RPMI8226 (cell line): Measurements from ENCODE around the gene BANF1.

Experiments used
- DNase-seq: peaks from one replicate; pipeline ENCODE4 v3.0.0-alpha.2; 2015

BANF1 gene

GRCh38 chr11:66001942-66002647 is at the start of gene BANF1, which contains the start of gene EIF1AD:
Gene BANF1 (plus strand): TSS chr11:66002503. CDS start chr11:66003251, 748 bp downstream.
Gene EIF1AD (minus strand): TSS chr11:66002157. CDS start chr11:66000389, 1,768 bp downstream.
- DNase-seq, result peak; percentile 99

GRCh38 chr11:65953471-65953870 is 48.8 kb upstream of the BANF1 start:
- no peak for DNase-seq

GRCh38 chr11:65954771-65955170 is 47.5 kb upstream of the BANF1 start:
- no peak for DNase-seq

- no peak for DNase-seq
These were observed 44.0 kb upstream of the BANF1 start for GRCh38 chr11:65958291-65958690.

- DNase-seq, result no peak
These were observed 43.4 kb upstream of the BANF1 start for GRCh38 chr11:65958774-65959420.

- DNase-seq, result no peak
These were observed 41.5 kb upstream of the BANF1 start for GRCh38 chr11:65960824-65961266.

GRCh38 chr11:65961267-65962140 is 40.8 kb upstream of the BANF1 start, which contains the start of gene SART1:
Gene SART1 (plus strand): TSS chr11:65961734. CDS start chr11:65961781, 47 bp downstream.
- DNase-seq, result peak; percentile 99

GRCh38 chr11:65962141-65962564 is 40.1 kb upstream of the BANF1 start:
- DNase-seq, result no peak

GRCh38 chr11:65964906-65965305 is 37.4 kb upstream of the BANF1 start:
- no peak for DNase-seq

- no peak for DNase-seq
These were observed 36.1 kb upstream of the BANF1 start for GRCh38 chr11:65965986-65966762.

- DNase-seq, result no peak
These were observed 34.9 kb upstream of the BANF1 start for GRCh38 chr11:65967329-65967934.

- DNase-seq, result peak; percentile 50
These were observed 33.5 kb upstream of the BANF1 start for GRCh38 chr11:65968600-65969482.

GRCh38 chr11:65972116-65972515 is 30.2 kb upstream of the BANF1 start:
- no peak for DNase-seq

- DNase-seq, result no peak
These were observed 28.7 kb upstream of the BANF1 start for GRCh38 chr11:65973439-65974110.

- no peak for DNase-seq
These were observed 26.5 kb upstream of the BANF1 start for GRCh38 chr11:65975771-65976170.

- DNase-seq, result no peak
These were observed 25.8 kb upstream of the BANF1 start for GRCh38 chr11:65976216-65977176.

- DNase-seq, result no peak
These were observed 24.5 kb upstream of the BANF1 start for GRCh38 chr11:65977621-65978390.
